Activated T-helper 2 cell treated with anti-CD3 and anti-CD28 coated beads, Interferon-gamma antibody, Interleukin-2, Interleukin-4, amounts not matched to agents 10 μg/mL and 5 μg/mL and 100 μg/mL, durations not matched to agents 14 hours and 24 hours and 36 hours (primary cell): ENCODE data around the gene FOCAD. TPM values are rescaled to one million over a fixed set of nuclear protein-coding genes. Genes with fewer than 3 reads are reported as not detected.

Source experiments
- DNase-seq: peaks from one replicate; pipeline ENCODE4 v3.0.0; 2021; ENCODE audit warnings: low spot score
- H3K27ac Mint-ChIP-seq: one replicate; pipeline ENCODE4 v1.8.0; 2021; ENCODE audit warnings: mixed read lengths
- H3K27me3 Mint-ChIP-seq: one replicate; pipeline ENCODE4 v1.8.0; 2021; ENCODE audit warnings: low read depth, mixed read lengths
- H3K36me3 Mint-ChIP-seq: one replicate; pipeline ENCODE4 v1.8.0; 2021; ENCODE audit warnings: low read depth, mixed read lengths
- H3K4me1 Mint-ChIP-seq: one replicate; pipeline ENCODE4 v1.8.0; 2021; ENCODE audit warnings: low read depth, mixed read lengths
- H3K4me3 Mint-ChIP-seq: one replicate; pipeline ENCODE4 v1.8.0; 2021; ENCODE audit warnings: low read depth, mild to moderate bottlenecking, moderate library complexity, mixed read lengths
- H3K9me3 Mint-ChIP-seq: one replicate; pipeline ENCODE4 v1.8.0; 2021; ENCODE audit warnings: mixed read lengths
- intact Hi-C: fragments of 100-400 bp; cut with micrococcal nuclease; formaldehyde crosslinking; loops from one replicate; pipeline ENCODE4 v1.15.1; 2023
- total RNA-seq: library from RNA; stranded (reverse); gene quantifications from 2 replicates; pipeline ENCODE4 v1.2.3, GENCODE V29; 2022

FOCAD gene
- total RNA-seq, 1 donor from 2014 or later, result 36.0 TPM

DNA sequence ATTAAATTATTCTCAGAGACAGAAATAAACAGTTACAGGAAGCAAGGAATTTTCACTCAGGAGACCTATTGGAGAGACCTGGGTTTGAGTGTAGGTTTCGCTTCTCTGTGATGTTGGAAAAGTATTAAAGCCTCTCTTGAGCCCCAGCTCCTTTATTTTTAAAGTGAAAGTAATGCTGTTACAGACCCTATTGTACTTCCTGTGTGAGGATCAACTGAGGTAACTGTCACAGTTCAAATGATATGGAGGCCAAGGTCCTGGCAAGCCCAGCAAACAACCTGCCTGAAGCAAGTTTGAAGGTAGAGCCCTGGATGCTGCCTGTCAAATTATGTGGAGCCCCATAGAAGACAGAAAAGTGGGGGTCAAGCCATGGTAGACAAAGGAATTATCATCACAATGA is 355.2 kb downstream of the FOCAD start:
- peaks cover 10% of the 10 kb centered on the region for H3K4me1 Mint-ChIP-seq
- no peak overlapping the region for H3K4me3 Mint-ChIP-seq
- H3K36me3 Mint-ChIP-seq, result no peaks in the 10 kb centered on the region
- peaks cover 4% of the 10 kb centered on the region for H3K27me3 Mint-ChIP-seq
- no peak overlapping the region for H3K27ac Mint-ChIP-seq
- intact Hi-C loops, result no loop called here
- DNase-seq, result no peak
- H3K9me3 Mint-ChIP-seq, result no peaks in the 10 kb centered on the region

DNA sequence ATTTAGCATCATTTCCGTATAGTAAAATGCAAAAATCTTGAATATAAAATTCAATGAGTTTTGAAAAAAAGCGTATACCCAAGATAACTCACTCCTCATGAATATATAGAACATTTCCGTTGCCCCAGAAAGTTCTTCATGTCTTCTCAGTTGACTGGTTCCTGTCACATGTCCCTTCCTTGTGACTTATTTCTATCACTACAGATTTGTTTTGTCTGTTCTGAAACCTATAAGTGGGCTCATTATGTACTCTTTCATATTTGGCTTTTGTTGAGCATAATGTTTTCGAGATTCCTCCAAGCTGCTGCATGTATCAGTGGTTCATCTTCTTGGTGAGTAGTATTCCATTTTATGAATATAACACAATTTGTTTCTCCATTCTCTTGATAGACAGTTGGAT is 358.4 kb downstream of the FOCAD start:
- no peak for DNase-seq
- intact Hi-C loops, result no loop called here
- Mint-ChIP-seq H3K27me3 (peaks cover 6% of the 10 kb centered on the region), H3K9me3 (no peaks in the 10 kb centered on the region), H3K4me1 (peaks cover 9% of the 10 kb centered on the region), H3K36me3 (no peaks in the 10 kb centered on the region), H3K4me3 (no peak overlapping the region), H3K27ac (no peak overlapping the region)

DNA sequence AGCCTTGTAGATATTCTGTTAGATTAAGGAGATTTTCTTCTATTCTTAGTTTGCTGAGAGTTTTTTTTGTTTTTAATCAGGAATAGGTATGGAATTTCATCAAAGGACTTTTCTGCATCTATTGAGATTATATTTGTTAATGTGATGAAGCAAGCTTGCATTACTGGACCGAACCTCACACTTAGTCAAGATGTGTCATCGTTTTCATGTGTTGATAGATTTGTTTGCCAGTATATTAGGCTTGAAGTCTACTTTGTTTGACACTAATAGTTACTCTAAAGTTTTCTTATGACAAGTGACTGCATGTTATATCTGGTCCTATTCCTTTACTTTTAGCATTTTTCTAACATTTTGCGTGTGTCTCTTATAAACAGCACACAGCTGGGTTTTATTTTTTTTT is 359.8 kb downstream of the FOCAD start:
- H3K27me3 Mint-ChIP-seq, result peaks cover 11% of the 10 kb centered on the region
- no peak overlapping the region for H3K27ac Mint-ChIP-seq
- no peaks in the 10 kb centered on the region for H3K36me3 Mint-ChIP-seq
- DNase-seq, result no peak
- no peaks in the 10 kb centered on the region for H3K9me3 Mint-ChIP-seq
- intact Hi-C loops, result no loop called here
- H3K4me3 Mint-ChIP-seq, result no peak overlapping the region
- H3K4me1 Mint-ChIP-seq, result peaks cover 13% of the 10 kb centered on the region

Other genes starting within 250 kb of the FOCAD start
- 22.4 and 24.9 TPM in 2 replicates for gene MLLT3, start 61.8 kb upstream of the FOCAD start, total RNA-seq